HG03575 (cell line): ENCODE results near the gene PARD3B.

Experiments used
- ATAC-seq: cut with Tn5 transposase; IDR thresholded peaks from one replicate; pipeline ENCODE4 v1.9.1; 2021; ENCODE audit not compliant: unreplicated experiment, insufficient number of reproducible peaks, low FRiP score; ENCODE audit errors: extremely low read depth

Gene PARD3B

GRCh38 chr2:205166745-205167144 is 621.5 kb downstream of the PARD3B start:
- ATAC-seq: no peak

GRCh38 chr2:205169012-205169411 is 623.7 kb downstream of the PARD3B start:
- ATAC-seq: no peak

GRCh38 chr2:205169464-205169863 is 624.2 kb downstream of the PARD3B start:
- ATAC-seq: no peak

- no peak for ATAC-seq
These were observed 625.1 kb downstream of the PARD3B start for GRCh38 chr2:205170399-205170798.

- ATAC-seq: no peak
These were observed 626.1 kb downstream of the PARD3B start for GRCh38 chr2:205171261-205171940.

- no peak for ATAC-seq
These were observed 630.6 kb downstream of the PARD3B start for GRCh38 chr2:205175831-205176230.

- ATAC-seq: no peak
These were observed 631.3 kb downstream of the PARD3B start for GRCh38 chr2:205176546-205176945.

GRCh38 chr2:205177546-205177945 is 632.3 kb downstream of the PARD3B start:
- no peak for ATAC-seq

- ATAC-seq: no peak
These were observed 635.5 kb downstream of the PARD3B start for GRCh38 chr2:205180730-205181129.

GRCh38 chr2:205187731-205188130 is 642.5 kb downstream of the PARD3B start:
- no peak for ATAC-seq

- no peak for ATAC-seq
These were observed 643.2 kb downstream of the PARD3B start for GRCh38 chr2:205188239-205189138.

- ATAC-seq: no peak
These were observed 644.0 kb downstream of the PARD3B start for GRCh38 chr2:205189301-205189700.

- no peak for ATAC-seq
These were observed 645.3 kb downstream of the PARD3B start for GRCh38 chr2:205190528-205190927.

GRCh38 chr2:205193125-205193835 is 648.0 kb downstream of the PARD3B start:
- ATAC-seq: no peak

GRCh38 chr2:205193836-205194228 is 648.6 kb downstream of the PARD3B start:
- no peak for ATAC-seq

- ATAC-seq: no peak
These were observed 652.3 kb downstream of the PARD3B start for GRCh38 chr2:205197468-205198139.

GRCh38 chr2:205198140-205198525 is 652.9 kb downstream of the PARD3B start:
- ATAC-seq: no peak

GRCh38 chr2:205199165-205199850 is 654.0 kb downstream of the PARD3B start:
- no peak for ATAC-seq

GRCh38 chr2:205210494-205210893 is 665.2 kb downstream of the PARD3B start:
- no peak for ATAC-seq
